GM12875 (cell line): ENCODE measurements around the gene HOXC5.

Source experiments
- H3K4me3 ChIP-seq: one replicate; pipeline ENCODE4 v1.5.1; 2011; ENCODE audit warnings: low read depth, low read length, control low read depth
- CTCF ChIP-seq: IDR thresholded peaks from 2 replicates; pipeline ENCODE4 v1.5.1; 2011; ENCODE audit warnings: low read depth, mild to moderate bottlenecking, control low read depth, inconsistent platforms, low read length, moderate library complexity, borderline replicate concordance; ENCODE audit not compliant: insufficient read depth

Gene HOXC5

GRCh38 chr12:54048406-54049093, 15.7 kb downstream of the HOXC5 start:
- no peak for TF ChIP-seq CTCF

GRCh38 chr12:54049108-54049507, 16.3 kb downstream of the HOXC5 start:
- no peak overlapping the region for H3K4me3 ChIP-seq
- no peak for TF ChIP-seq CTCF

More at GRCh38 chr12:54048406-54049093, 15.7 kb downstream of the HOXC5 start:
- H3K4me3 ChIP-seq = no peak overlapping the region

- H3K4me3 ChIP-seq = peak overlapping the region; percentile 10
These were observed 17.6 kb downstream of the HOXC5 start for GRCh38 chr12:54050482-54050810.

GRCh38 chr12:54051026-54051842, 18.4 kb downstream of the HOXC5 start:
- H3K4me3 ChIP-seq = peak overlapping the region; percentile 10
- TF ChIP-seq CTCF = no peak

More at GRCh38 chr12:54050482-54050810, 17.6 kb downstream of the HOXC5 start:
- no peak for TF ChIP-seq CTCF

GRCh38 chr12:54051874-54052437, 19.1 kb downstream of the HOXC5 start:
- no peak overlapping the region for H3K4me3 ChIP-seq
- no peak for TF ChIP-seq CTCF

GRCh38 chr12:54052438-54053002, 19.7 kb downstream of the HOXC5 start:
- TF ChIP-seq CTCF = no peak
- H3K4me3 ChIP-seq = peak overlapping the region; percentile 90
